ENCODE data around the gene CBX6.
A peak's percentile ranks its signal among the peaks of the same experiment; 100 is the strongest.
"Not testable (repeated sequence)": the region's sequence is repeated elsewhere in the genome, so short reads cannot be mapped to it uniquely, and the experiment has no call there.

Gene CBX6

DNA sequence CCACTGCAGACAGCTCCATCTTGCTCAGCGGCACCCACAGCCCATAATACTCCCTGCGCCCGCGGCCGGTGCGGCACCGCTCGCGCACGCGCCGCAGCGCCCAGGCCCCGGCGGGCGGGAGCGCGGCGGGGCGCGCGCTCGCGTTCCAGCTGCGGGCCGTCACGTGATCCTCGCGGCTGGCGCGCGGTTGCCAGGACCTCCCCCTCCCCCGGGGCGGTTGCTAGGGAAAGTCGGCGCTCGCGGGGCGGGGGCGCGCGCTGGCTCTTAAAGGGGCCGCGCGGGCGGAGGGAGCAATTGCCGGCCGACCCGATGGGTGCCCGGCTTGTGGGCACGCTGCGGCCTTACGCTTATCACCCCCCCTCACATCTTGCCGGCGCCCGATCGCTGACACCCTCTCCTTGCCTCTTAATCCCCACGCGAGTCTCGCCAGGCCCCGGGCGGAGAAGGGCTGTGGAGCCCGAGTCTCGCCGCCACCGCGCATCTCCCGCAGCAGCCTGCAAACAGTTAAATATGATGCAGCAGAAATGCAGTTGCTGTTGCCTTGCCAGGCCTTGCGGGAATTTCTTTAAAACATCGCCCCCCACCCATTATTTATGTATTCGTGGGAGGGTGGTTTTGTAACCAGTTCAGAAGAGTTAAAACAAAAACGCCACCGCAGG lies at the start of gene CBX6:
Gene CBX6 (minus strand): TSS at position 45 of the 659 bp plus-strand sequence. CDS start 26 bp downstream, at position 19.
- peak; percentile 46 for DNase-seq

DNA sequence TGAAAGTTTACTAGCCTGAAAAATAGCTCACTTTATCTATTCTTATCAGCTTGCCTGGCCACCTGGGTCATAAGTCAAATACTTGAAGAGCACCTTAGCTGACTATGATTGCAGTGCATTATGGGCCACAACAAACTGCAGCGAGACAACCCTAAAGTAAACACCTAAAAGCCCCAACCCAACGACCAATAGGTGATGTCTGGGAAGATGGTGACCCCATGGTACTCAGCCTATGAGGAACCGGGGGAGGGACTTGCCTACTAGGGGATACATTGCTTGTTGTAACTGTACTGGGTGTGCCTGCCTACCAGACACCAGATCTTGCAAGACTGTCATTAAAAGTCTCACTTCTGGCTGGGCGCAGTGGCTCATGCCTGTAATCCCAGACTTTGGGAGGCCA lies 49.8 kb upstream of the CBX6 start:
- DNase-seq: no peak

DNA sequence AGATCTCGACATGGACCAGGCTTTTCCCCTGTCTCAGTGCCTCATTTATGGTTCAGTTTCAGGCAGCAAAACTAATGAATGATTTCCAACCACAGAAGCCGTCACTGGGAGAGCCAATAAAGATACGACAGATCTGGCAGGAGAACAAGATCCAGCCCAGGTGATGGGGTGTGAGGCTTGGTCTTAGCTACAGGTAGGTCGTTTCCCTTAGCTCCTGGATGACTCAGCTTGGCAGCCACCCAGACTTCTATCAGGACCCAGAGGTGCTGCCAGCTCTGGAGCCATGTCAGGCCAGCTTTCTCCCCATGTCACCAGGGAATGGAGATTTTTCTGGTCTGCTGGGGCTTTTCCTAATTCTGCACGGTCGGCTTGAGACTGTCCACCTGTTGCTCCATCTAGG lies 49.1 kb upstream of the CBX6 start:
- no peak for DNase-seq

DNA sequence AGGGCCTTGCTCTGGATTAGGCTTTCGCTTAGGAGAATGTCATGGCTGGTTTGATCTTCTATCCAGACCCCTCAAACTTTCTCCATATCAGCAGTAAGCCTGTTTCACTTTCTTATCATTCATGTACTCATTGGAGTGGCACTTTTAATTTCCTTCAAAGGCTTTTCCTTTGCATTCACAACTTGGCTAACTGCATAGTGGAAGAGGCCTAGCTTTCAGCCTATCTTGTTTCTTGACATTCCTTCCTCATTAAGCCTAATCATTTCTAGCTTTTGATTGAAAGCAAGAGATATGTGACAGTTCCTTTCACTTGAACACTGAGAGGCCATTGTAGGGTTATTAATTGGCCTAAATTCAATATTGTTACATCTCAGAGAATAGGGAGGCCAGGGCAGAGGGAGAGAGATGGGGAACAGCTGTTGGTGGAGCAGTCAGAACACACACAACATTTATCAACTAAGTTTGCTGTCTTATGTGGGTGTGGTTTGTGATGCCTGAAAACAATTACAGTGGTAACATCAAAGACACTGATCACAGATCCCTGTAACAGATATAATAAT lies 47.7 kb upstream of the CBX6 start:
- no peak for DNase-seq

- no peak for DNase-seq
Observed at GRCh38 chr22:38911434-38911833, 39.4 kb upstream of the CBX6 start.

GRCh38 chr22:38907767-38908166 lies 35.8 kb upstream of the CBX6 start:
- no peak for DNase-seq

DNA sequence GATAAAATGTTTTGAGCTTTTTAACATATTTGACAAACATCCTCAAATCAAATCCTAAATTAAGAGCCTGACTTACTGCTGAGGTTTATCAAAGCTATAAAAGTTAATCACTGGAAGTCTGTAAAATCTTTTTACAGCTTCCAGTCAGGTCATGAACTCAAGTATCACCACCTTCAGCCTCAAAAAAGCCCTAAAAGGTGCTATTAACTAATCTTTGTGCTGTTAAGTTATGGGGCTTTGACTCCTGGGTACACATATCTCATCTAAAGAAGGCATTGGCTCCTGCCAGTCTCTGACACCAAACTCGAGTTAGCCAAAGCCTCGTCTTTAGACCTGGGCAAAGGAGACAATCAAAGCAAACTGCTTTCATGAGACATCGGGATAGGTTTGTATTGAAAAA lies 34.0 kb upstream of the CBX6 start:
- no peak for DNase-seq

DNA sequence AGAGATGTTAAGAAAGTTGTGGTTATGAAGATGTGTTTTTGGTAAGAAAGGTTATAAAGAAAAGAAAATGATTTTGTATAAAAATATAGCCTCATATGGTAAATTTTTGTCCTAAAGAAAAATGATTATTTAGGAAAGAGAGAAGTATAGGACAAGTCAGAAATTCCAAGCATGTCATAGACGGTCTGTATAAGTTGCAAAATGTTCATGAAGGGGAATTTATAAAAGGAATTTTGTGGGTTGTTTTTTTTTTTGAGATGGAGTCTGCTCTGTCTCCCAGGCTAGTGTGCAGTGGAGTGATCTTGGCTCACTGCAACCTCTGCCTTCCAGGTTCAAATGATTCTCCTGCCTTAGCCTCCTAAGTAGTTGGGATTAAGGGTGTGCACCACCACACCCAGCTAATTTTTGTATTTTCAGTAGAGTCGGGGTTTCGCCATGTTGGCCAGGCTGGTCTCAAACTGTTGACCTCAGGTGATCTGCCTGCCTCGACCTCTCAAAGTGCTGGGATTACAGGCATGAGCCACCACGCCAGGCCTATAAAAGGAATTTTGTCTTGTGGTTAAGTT lies 32.1 kb upstream of the CBX6 start:
- DNase-seq: not testable (repeated sequence)

DNA sequence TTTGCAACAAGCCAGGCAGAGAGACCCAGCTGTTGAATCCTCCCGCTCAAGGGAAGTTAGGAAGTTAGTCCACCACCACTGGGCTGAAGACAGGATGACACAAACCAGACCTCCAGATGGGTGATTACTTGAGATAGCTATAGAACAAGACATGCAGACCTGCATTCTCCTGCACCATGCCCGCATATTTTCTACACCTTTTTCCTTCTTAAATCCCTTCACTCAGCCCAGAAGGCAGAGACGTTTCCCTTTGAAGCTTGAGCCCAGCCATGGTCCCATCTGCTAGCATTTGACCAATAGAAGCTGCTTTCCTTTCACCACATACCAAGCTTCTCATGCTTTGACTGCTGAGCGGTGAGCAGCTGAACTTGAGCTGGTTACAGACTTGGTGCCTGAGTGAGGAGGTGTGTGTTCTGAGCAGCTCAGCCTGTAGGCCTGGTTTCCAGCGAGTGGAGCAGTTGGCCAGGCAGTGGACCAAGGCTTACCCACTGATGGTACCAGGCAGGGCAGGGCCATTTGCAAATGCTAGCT lies 29.2 kb upstream of the CBX6 start:
- DNase-seq: no peak

GRCh38 chr22:38900677-38901076 lies 28.7 kb upstream of the CBX6 start:
- DNase-seq: no peak

DNA sequence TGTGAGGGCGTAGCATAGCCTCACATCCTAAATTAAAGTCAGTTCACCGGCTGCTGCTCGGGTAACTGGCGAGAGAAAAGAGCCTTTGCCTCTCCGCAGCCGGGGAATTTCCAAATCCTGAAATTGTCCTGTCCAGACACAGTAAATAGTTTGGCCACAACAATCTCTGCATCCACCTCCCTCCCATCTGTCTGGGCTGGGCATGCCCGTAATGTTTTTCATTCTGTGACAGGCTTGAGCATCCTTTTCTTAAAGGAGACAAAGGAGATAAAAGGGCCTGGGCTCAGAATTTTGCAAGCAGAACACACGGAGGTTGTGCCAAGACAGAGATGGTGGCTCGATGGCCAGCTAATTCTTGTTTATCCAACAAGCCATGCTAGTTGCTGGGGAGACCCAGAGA lies 19.2 kb upstream of the CBX6 start:
- no peak for DNase-seq

DNA sequence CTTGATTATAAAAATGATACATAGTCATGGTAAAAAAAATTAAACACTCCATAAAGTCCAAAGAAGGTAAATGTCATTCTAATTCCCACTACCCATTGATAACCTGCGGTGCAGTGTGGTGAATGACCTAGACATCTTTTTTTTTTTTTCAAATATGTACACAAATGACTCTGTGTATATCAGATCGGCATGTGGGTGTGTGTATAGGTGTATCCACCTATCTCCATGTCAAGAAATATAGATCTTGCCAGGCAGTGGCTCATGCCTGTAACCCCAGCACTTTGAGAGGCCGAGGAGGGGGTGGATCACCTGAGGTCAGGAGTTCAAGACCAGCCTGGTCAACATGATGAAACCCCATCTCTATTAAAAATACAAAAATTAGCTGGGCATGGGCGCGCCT lies 18.4 kb upstream of the CBX6 start:
- DNase-seq: no peak

- no peak for DNase-seq
Observed at GRCh38 chr22:38886333-38886732, 14.3 kb upstream of the CBX6 start.

DNA sequence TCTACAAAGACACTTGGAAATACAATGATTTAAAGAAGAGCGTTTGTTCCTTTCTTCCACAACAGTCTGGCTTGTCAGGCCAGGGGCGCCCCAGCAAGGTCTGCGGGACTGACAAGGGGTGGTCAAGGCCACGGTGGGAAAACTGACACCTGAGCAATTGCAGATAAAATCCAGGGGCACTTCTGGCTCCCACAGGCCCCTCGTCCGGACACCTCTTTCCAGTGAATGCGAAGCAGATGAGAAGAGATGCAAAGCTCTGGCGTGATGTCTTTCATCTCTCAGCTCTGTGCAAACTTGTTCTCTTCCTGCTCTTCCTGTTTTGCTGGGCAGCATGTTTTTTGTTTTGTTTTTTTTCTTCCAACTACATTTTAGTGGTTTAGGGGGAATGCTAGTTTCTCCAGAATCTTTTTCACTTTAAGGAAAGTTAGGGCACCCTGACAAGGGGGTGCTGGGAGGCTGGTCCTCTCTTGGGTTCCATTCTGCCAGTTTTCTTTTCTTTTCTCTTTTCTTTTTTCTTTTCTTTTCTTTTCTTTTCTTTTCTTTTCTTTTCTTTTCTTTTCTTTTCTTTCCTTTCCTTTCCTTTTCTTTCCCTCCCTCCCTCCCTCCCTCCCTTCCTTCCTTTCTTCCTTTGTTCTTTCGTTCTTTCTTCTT lies 11.1 kb upstream of the CBX6 start:
- no peak for DNase-seq

DNA sequence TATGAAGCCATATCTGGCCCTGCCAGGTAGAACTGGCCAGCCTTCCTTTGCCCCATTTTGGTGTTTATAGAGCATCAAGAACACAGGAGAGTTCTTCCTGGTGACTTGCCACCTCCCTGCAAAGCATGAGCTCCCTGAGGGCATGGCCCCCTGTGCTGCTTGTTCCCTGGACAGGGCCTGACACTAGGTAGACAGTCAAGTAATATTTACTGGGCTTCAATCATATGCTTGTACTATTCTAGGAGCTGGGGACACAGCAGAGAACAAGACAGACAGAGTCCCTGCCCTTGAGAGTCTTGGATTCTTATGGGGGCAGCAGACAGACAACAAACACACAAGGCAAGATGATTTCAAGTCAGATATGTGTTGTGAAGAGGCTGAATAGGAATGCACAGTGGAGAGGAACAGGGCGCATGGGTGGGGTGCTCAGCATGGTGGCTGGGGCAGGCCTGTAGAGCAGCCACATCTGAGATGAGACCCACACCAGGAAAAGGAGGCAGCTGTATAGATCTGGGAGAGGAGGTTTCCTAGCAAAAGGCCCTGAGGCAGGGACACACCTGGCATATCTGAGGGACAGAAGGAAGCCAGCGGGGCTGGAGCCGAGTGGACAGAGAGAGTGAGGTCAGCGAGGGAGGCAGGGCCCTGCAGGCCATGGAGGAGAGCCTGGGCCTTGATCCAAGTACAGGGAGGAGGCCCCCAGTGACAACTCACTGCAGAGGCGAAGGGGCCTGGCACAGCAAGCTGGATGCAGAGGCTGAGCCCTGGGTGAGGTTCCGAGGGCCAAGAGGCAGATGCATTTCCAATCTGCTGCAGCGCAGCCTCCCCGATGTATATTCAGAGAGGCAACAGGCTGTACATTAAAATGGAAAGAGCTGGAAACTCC lies 10.2 kb upstream of the CBX6 start:
- no peak for DNase-seq

GRCh38 chr22:38881464-38881871 lies 9.5 kb upstream of the CBX6 start:
- DNase-seq: no peak

- no peak for DNase-seq
Observed at GRCh38 chr22:38879961-38880360, 7.9 kb upstream of the CBX6 start.

GRCh38 chr22:38879108-38879729 lies 7.2 kb upstream of the CBX6 start:
- DNase-seq: no peak

DNA sequence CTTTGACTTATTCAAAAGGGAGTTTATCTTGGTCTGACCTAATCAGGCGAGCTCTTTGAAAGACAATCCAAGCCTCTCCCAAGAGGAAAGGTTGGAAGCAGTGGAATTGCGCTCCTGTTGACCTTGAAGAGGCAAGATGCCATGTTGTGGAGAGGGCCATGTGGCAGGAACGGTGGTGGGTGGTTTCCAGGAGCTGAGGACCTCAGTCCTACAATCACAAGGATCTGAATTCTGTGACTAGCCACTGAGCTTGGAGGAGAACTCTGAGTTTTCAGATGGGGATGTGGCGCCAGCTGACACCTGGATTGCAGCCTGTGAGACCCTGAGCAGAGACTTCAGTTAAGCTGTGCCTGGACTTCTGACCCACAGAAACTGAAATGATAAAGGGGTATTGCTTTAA lies 6.0 kb upstream of the CBX6 start:
- no peak for DNase-seq

- no peak for DNase-seq
Observed at GRCh38 chr22:38874529-38875222, 2.7 kb upstream of the CBX6 start.

DNA sequence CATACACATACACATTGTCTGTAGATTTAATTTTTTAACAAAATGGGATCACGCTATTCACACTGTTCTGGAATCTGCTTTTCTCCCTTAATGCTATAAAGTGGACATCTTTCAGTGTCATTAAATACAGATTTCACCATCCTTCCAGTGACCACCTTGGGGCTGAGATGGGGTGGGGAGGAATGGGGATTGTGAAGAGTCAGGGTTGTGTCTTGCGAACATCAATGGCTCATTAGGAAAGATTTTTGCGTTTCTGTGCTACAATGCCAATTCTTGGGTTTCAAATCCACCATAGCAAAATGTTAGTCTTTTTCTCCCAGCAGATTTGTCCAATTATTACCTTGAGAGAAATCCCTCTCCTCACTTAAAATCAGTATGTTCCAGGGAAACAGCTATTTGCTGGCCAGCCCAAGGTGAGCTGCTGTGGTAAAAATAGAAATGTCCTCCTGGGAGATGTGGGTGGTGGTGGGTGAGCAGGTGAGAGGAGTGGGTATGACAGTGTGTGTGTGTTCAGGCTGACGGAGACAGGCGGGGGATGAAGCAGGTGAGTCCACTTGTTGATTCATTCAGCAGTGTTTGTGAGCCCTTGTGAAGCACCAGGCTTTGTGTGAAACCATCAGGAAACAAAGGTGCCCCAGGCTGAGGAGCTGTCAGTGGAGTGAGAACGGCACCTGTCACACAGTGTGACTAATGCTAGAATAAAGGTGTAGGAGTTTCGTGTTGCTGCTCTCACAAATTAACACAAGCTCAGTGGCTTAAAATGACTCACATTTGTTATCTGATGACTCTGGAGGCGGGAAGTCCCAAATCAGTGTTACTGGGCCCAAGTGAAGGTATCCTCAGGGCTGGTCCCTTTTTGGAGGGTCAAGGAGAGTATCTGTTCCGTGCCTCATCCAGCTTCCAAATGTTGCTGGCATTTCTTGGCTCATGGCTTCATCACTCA lies 1.7 kb upstream of the CBX6 start:
- DNase-seq: no peak
